ENCODE measurements around the gene HOXC9. TPM values are rescaled to one million over a fixed set of nuclear protein-coding genes. Genes with fewer than 3 reads are reported as not detected.

The HOXC9 gene
- total and polyA plus RNA-seq, 2 of the 8 experiments (the other 6 are each of a cell fraction or from before 2014, with no cell fraction given): not detected

DNA sequence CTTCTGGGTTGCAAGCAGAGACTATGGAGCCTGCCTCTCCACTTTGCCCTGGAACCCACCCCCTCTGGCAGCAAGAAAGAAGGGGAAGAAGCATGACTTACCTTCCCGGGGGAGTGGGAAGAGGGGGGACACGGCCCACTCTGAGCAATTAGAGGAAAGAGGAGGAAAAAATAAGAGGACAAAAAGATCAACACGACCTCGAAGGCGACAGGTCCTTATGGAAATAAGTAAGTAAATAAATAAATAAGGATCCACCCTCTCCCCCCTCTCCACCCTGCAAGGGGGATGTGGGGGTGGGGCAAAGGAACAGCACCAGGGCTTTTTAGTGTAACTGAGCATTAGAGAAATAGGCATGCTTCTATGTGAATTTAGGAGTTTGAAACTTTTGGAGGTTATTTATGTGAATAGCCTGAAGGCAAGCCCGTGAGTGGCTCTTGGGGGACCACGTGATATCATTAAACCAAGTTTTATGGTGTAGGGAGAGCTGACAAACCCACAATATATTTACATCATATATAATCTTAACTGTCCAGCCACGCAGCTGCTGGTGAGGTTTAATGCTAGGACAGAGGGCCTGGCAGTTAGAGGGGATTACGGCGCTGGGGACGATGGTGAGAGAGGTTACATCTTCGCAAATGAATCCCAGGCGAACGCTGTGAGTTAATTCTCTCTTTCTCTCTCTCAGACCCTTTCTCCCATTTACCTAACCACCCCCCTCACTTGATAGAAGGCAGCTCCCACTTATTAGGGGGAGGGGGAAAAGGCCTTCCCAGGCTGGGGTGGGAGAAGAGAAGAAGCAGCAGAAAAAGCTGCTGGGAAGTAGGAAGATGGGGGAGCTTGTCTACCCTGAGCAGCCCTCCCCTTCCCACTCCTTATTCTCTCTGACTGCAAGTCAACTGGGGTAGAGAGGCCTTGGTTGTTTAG, 37.7 kb downstream of the HOXC9 start (continued):
- TF ChIP-seq EZH2 (IDR thresholded peaks at IDR 0.05; ENCODE audit: low read depth, low read length, severe bottlenecking) (no peak), HDAC2 (IDR thresholded peaks at IDR 0.05; ENCODE audit: borderline replicate concordance in 1 of 2, low read depth in 2 of 2, low read length in 2 of 2) (no peak), E2F6 (IDR thresholded peaks at IDR 0.05) (no peak)
